BLaER1 treated with 17β-estradiol and CSF1 and Interleukin-3, amounts not matched to agents 10 nM and 100 nM (cell line): Measurements from ENCODE around the gene MRPL50.
A peak's percentile ranks its signal among the peaks of the same experiment; 100 is the strongest.

Experiments
- H3K27ac ChIP-seq, 11 experiments: shearing (Covaris generic); formaldehyde crosslinking; 2 replicates each; pipeline ENCODE4 v1.8.1; 2022
- H3K27me3 ChIP-seq, 11 experiments: shearing (Covaris generic); formaldehyde crosslinking; 2 replicates each; pipeline ENCODE4 v1.8.1; 2022
- H3K36me3 ChIP-seq, 11 experiments: shearing (Covaris generic); formaldehyde crosslinking; 2 replicates each; pipeline ENCODE4 v1.8.1; 2022
- H3K4me1 ChIP-seq, 10 experiments: shearing (Covaris generic); formaldehyde crosslinking; 2 replicates each; pipeline ENCODE4 v1.8.1; 2022
- H3K4me2 ChIP-seq, 11 experiments: shearing (Covaris generic); formaldehyde crosslinking; 2 replicates each; pipeline ENCODE4 v1.8.1; 2022
- H3K4me3 ChIP-seq, 10 experiments: shearing (Covaris generic); formaldehyde crosslinking; 2 replicates each; pipeline ENCODE4 v1.8.1; 2022
- H3K9ac ChIP-seq, 11 experiments: shearing (Covaris generic); formaldehyde crosslinking; 2 replicates each; pipeline ENCODE4 v1.8.1; 2022
- H3K9me3 ChIP-seq, 11 experiments: shearing (Covaris generic); formaldehyde crosslinking; replicated peaks in 1 of 11; 2 replicates each; pipeline ENCODE4 v1.8.1; 2022
- H4K20me1 ChIP-seq, 11 experiments: shearing (Covaris generic); formaldehyde crosslinking; 2 replicates each; pipeline ENCODE4 v1.8.1; 2022
- Cebpa-rat ChIP-seq, 11 experiments: shearing (Covaris generic); IDR thresholded peaks; 2 replicates each; pipeline ENCODE4 v1.8.1; 2022

MRPL50 gene

GRCh38 chr9:101398068-101398929 lies at the start of gene MRPL50, which contains the start of gene ZNF189:
Gene MRPL50 (minus strand): TSS chr9:101398618. CDS start chr9:101398592, 26 bp downstream.
Gene ZNF189 (plus strand): TSS chr9:101398851. CDS start chr9:101399157, 306 bp downstream.
- H3K36me3 ChIP-seq = peaks cover 55 to 74% (median 69%) of the 10 kb centered on the region in 11 experiments
- TF ChIP-seq Cebpa-rat (IDR thresholded peaks at IDR 0.05) = no peak
- peak within 1 kb of the TSS; percentile 79 to 93 (median 90) for H3K4me3 ChIP-seq
- peak within 1 kb of the TSS; percentile 89 to 97 (median 94) for H3K27ac ChIP-seq
- H3K9ac ChIP-seq = peak within 1 kb of the TSS; percentile 87 to 98 (median 95)
- peaks cover 21 to 54% (median 29%) of the 10 kb centered on the region in 10 experiments for H3K4me1 ChIP-seq
- H3K27me3 ChIP-seq = no peaks in the 10 kb centered on the region
- H3K4me2 ChIP-seq = peak within 1 kb of the TSS; percentile 84 to 99 (median 91)
- H4K20me1 ChIP-seq = peaks cover 0 to 22% (median 5%) of the 10 kb centered on the region in 11 experiments; a peak in 8 of 22 replicates
- peaks cover 34 to 66% (median 59%) of the 10 kb centered on the region in 11 experiments for H3K9me3 ChIP-seq

- TF ChIP-seq Cebpa-rat (IDR thresholded peaks at IDR 0.05) = no peak
- no peak overlapping the region for H3K27ac ChIP-seq
- no peaks in the 10 kb centered on the region for H3K27me3 ChIP-seq
Observed at GRCh38 chr9:101446732-101447131, 48.3 kb upstream of the MRPL50 start.

GRCh38 chr9:101445353-101446029 lies 47.1 kb upstream of the MRPL50 start:
- Histone ChIP-seq H3K4me2 (no peak overlapping the region), H3K9ac (no peak overlapping the region), H3K27ac (no peak overlapping the region)

More at GRCh38 chr9:101446732-101447131, 48.3 kb upstream of the MRPL50 start:
- no peak overlapping the region for H3K4me2 ChIP-seq
- no peaks in the 10 kb centered on the region for H3K36me3 ChIP-seq
- no peaks in the 10 kb centered on the region for H3K4me1 ChIP-seq
- no peak overlapping the region for H3K4me3 ChIP-seq
- H3K9ac ChIP-seq = no peak overlapping the region
- peaks cover 3 to 14% (median 8%) of the 10 kb centered on the region in 11 experiments for H3K9me3 ChIP-seq
- no peaks in the 10 kb centered on the region for H4K20me1 ChIP-seq

GRCh38 chr9:101443364-101443771 lies 45.0 kb upstream of the MRPL50 start:
- no peak overlapping the region for H3K4me3 ChIP-seq
- H3K27ac ChIP-seq = no peak overlapping the region
- no peaks in the 10 kb centered on the region for H4K20me1 ChIP-seq
- no peak overlapping the region for H3K4me2 ChIP-seq
- no peaks in the 10 kb centered on the region for H3K9me3 ChIP-seq
- H3K27me3 ChIP-seq = no peaks in the 10 kb centered on the region
- TF ChIP-seq Cebpa-rat (IDR thresholded peaks at IDR 0.05) = no peak
- H3K36me3 ChIP-seq = no peaks in the 10 kb centered on the region
- H3K9ac ChIP-seq = no peak overlapping the region
- H3K4me1 ChIP-seq = peaks cover 0 to 10% (median 6%) of the 10 kb centered on the region in 10 experiments; a peak in 7 of 20 replicates

More at GRCh38 chr9:101445353-101446029, 47.1 kb upstream of the MRPL50 start:
- H3K9me3 ChIP-seq = peaks cover 0 to 6% (median 0%) of the 10 kb centered on the region in 11 experiments; a peak in 5 of 22 replicates
- H3K27me3 ChIP-seq = no peaks in the 10 kb centered on the region
- H3K4me3 ChIP-seq = no peak overlapping the region
- H3K4me1 ChIP-seq = peaks cover 0 to 6% (median 5%) of the 10 kb centered on the region in 10 experiments; a peak in 7 of 20 replicates
- no peaks in the 10 kb centered on the region for H3K36me3 ChIP-seq
- peak in 3 of 11 experiments; percentile 11 to 43 (median 39); a peak in 2 of 22 replicates for TF ChIP-seq Cebpa-rat (IDR thresholded peaks at IDR 0.05)
- H4K20me1 ChIP-seq = no peaks in the 10 kb centered on the region

GRCh38 chr9:101442736-101443135 lies 44.3 kb upstream of the MRPL50 start:
- H3K27ac ChIP-seq = no peak overlapping the region
- no peaks in the 10 kb centered on the region for H3K36me3 ChIP-seq
- H3K27me3 ChIP-seq = no peaks in the 10 kb centered on the region
- no peaks in the 10 kb centered on the region for H3K9me3 ChIP-seq
- no peak for TF ChIP-seq Cebpa-rat (IDR thresholded peaks at IDR 0.05)
- H3K4me1 ChIP-seq = peaks cover 0 to 10% (median 6%) of the 10 kb centered on the region in 10 experiments; a peak in 7 of 20 replicates
- H3K4me3 ChIP-seq = no peak overlapping the region
- no peak overlapping the region for H3K4me2 ChIP-seq
- no peak overlapping the region for H3K9ac ChIP-seq
- no peaks in the 10 kb centered on the region for H4K20me1 ChIP-seq

GRCh38 chr9:101442318-101442717 lies 43.9 kb upstream of the MRPL50 start:
- TF ChIP-seq Cebpa-rat (IDR thresholded peaks at IDR 0.05) = no peak
- no peak overlapping the region for H3K4me3 ChIP-seq
- H3K9me3 ChIP-seq = no peaks in the 10 kb centered on the region
- H3K9ac ChIP-seq = no peak overlapping the region
- H3K27me3 ChIP-seq = no peaks in the 10 kb centered on the region
- H4K20me1 ChIP-seq = no peaks in the 10 kb centered on the region
- H3K4me1 ChIP-seq = peaks cover 0 to 10% (median 6%) of the 10 kb centered on the region in 10 experiments; a peak in 7 of 20 replicates
- H3K36me3 ChIP-seq = no peaks in the 10 kb centered on the region
- H3K27ac ChIP-seq = no peak overlapping the region
- no peak overlapping the region for H3K4me2 ChIP-seq

GRCh38 chr9:101440714-101441230 lies 42.4 kb upstream of the MRPL50 start:
- H3K4me3 ChIP-seq = no peak overlapping the region
- H4K20me1 ChIP-seq = no peaks in the 10 kb centered on the region
- no peaks in the 10 kb centered on the region for H3K9me3 ChIP-seq
- H3K4me1 ChIP-seq = peaks cover 0 to 10% (median 6%) of the 10 kb centered on the region in 10 experiments; a peak in 7 of 20 replicates
- H3K27me3 ChIP-seq = no peaks in the 10 kb centered on the region
- H3K36me3 ChIP-seq = no peaks in the 10 kb centered on the region
- no peak for TF ChIP-seq Cebpa-rat (IDR thresholded peaks at IDR 0.05)
- H3K4me2 ChIP-seq = peak overlapping the region in 6 of 11 experiments; percentile 18 to 50 (median 32); a peak in 7 of 22 replicates
- peak overlapping the region in 3 of 11 experiments; percentile 1 to 9 (median 7); a peak in 3 of 22 replicates for H3K27ac ChIP-seq
- no peak overlapping the region for H3K9ac ChIP-seq

- Histone ChIP-seq H3K27me3 (no peaks in the 10 kb centered on the region), H3K4me1 (peaks cover 0 to 10% (median 6%) of the 10 kb centered on the region in 10 experiments; a peak in 8 of 20 replicates), H3K27ac (no peak overlapping the region), H3K4me2 (no peak overlapping the region), H3K4me3 (no peak overlapping the region), H3K9me3 (no peaks in the 10 kb centered on the region), H3K36me3 (no peaks in the 10 kb centered on the region), H3K9ac (no peak overlapping the region), H4K20me1 (no peaks in the 10 kb centered on the region)
- TF ChIP-seq Cebpa-rat (IDR thresholded peaks at IDR 0.05) = no peak
Observed at GRCh38 chr9:101438523-101438922, 40.1 kb upstream of the MRPL50 start.
